Nephron (organoid): ENCODE measurements around the gene GOSR1.
"Not testable (repeated sequence)": the region's sequence is repeated elsewhere in the genome, so short reads cannot be mapped to it uniquely, and the experiment has no call there.

Experiments used
- H3K27ac Mint-ChIP-seq, 3 experiments: 2 replicates each; pipeline ENCODE4 v1.8.0; 2020; ENCODE audit warnings: mixed read lengths in 3 of 3, mild to moderate bottlenecking in 2 of 3, moderate library complexity in 1 of 3
- H3K27me3 Mint-ChIP-seq: 2 replicates; pipeline ENCODE4 v1.8.0; 2021; ENCODE audit warnings: low read depth, mild to moderate bottlenecking, moderate library complexity, mixed read lengths
- H3K36me3 Mint-ChIP-seq: 2 replicates; pipeline ENCODE4 v1.8.0; 2020; ENCODE audit warnings: low read depth, mixed read lengths
- H3K4me1 Mint-ChIP-seq: 2 replicates; pipeline ENCODE4 v1.8.0; 2020; ENCODE audit warnings: mixed read lengths
- H3K4me3 Mint-ChIP-seq, 3 experiments: 2 replicates each; pipeline ENCODE4 v1.8.0; 2020; ENCODE audit warnings: mild to moderate bottlenecking in 3 of 3, mixed read lengths in 3 of 3, moderate library complexity in 2 of 3
- H3K9me3 Mint-ChIP-seq: 2 replicates; pipeline ENCODE4 v1.8.0; 2020; ENCODE audit warnings: mixed read lengths
- CTCF ChIP-seq, 3 experiments: fragments of 200-600 bp; sonication (generic); IDR thresholded peaks; one replicate each; pipeline ENCODE4 v1.5.0; 2021; ENCODE audit warnings: antibody characterized with exemption in 3 of 3; ENCODE audit not compliant: unreplicated experiment in 3 of 3

The GOSR1 gene

GRCh38 chr17:30570596-30571265 is 93.5 kb downstream of the GOSR1 start:
- Mint-ChIP-seq H3K27me3 (peaks cover 4% of the 10 kb centered on the region), H3K4me1 (peaks cover 31% of the 10 kb centered on the region), H3K4me3 (no peak overlapping the region), H3K27ac (no peak overlapping the region), H3K9me3 (no peaks in the 10 kb centered on the region), H3K36me3 (no peaks in the 10 kb centered on the region)
- no peak for TF ChIP-seq CTCF (IDR thresholded peaks at IDR 0.05; ENCODE audit: unreplicated experiment in 3 of 3)

GRCh38 chr17:30571404-30571803 is 94.2 kb downstream of the GOSR1 start:
- H3K27ac Mint-ChIP-seq, H3K36me3 Mint-ChIP-seq, H3K27me3 Mint-ChIP-seq, H3K9me3 Mint-ChIP-seq, H3K4me3 Mint-ChIP-seq: not testable (repeated sequence)
- peaks cover 26% of the 10 kb centered on the region for H3K4me1 Mint-ChIP-seq

GRCh38 chr17:30571921-30572320 is 94.7 kb downstream of the GOSR1 start:
- no peaks in the 10 kb centered on the region for H3K36me3 Mint-ChIP-seq
- TF ChIP-seq CTCF (IDR thresholded peaks at IDR 0.05; ENCODE audit: unreplicated experiment in 3 of 3): no peak
- H3K9me3 Mint-ChIP-seq: no peaks in the 10 kb centered on the region
- no peak overlapping the region for H3K4me3 Mint-ChIP-seq
- no peak overlapping the region for H3K27ac Mint-ChIP-seq
- peaks cover 4% of the 10 kb centered on the region for H3K27me3 Mint-ChIP-seq
- peaks cover 23% of the 10 kb centered on the region for H3K4me1 Mint-ChIP-seq

- not testable (repeated sequence) for H3K9me3 Mint-ChIP-seq, H3K36me3 Mint-ChIP-seq, H3K27ac Mint-ChIP-seq, H3K27me3 Mint-ChIP-seq, H3K4me3 Mint-ChIP-seq
- H3K4me1 Mint-ChIP-seq: peaks cover 13% of the 10 kb centered on the region
Observed at GRCh38 chr17:30572651-30573554, 95.7 kb downstream of the GOSR1 start.

GRCh38 chr17:30573603-30574175 is 96.5 kb downstream of the GOSR1 start:
- Mint-ChIP-seq H3K4me3 (no peak overlapping the region), H3K27ac (no peak overlapping the region), H3K27me3 (peaks cover 4% of the 10 kb centered on the region), H3K36me3 (no peaks in the 10 kb centered on the region), H3K9me3 (no peaks in the 10 kb centered on the region), H3K4me1 (peaks cover 5% of the 10 kb centered on the region)
- TF ChIP-seq CTCF (IDR thresholded peaks at IDR 0.05; ENCODE audit: unreplicated experiment in 3 of 3): no peak

GRCh38 chr17:30574309-30574708 is 97.1 kb downstream of the GOSR1 start:
- H3K9me3 Mint-ChIP-seq, H3K4me1 Mint-ChIP-seq, H3K4me3 Mint-ChIP-seq, H3K27me3 Mint-ChIP-seq, H3K36me3 Mint-ChIP-seq, H3K27ac Mint-ChIP-seq: not testable (repeated sequence)

GRCh38 chr17:30574806-30575205 is 97.6 kb downstream of the GOSR1 start:
- H3K9me3 Mint-ChIP-seq, H3K27me3 Mint-ChIP-seq, H3K4me1 Mint-ChIP-seq, H3K36me3 Mint-ChIP-seq, H3K27ac Mint-ChIP-seq, H3K4me3 Mint-ChIP-seq: not testable (repeated sequence)

GRCh38 chr17:30575648-30576325 is 98.6 kb downstream of the GOSR1 start:
- H3K9me3 Mint-ChIP-seq, H3K4me1 Mint-ChIP-seq, H3K36me3 Mint-ChIP-seq, H3K4me3 Mint-ChIP-seq, H3K27me3 Mint-ChIP-seq, H3K27ac Mint-ChIP-seq: not testable (repeated sequence)
